ENCODE measurements around the gene ACACB.
A peak's percentile ranks its signal among the peaks of the same experiment; 100 is the strongest.

Gene ACACB

GRCh38 chr12:109093022-109093918, 23.1 kb upstream of the ACACB start, which contains the start of gene ALKBH2:
ALKBH2 (minus strand) TSS chr12:109093472; CDS start chr12:109092786, 686 bp downstream.
- H3K4me1 ChIP-seq (ENCODE audit: control insufficient read depth, insufficient read depth, low read length) = peaks cover 1% of the 10 kb centered on the region; the same call in 1 of the 2 replicates
- H3K27me3 ChIP-seq (ENCODE audit: control insufficient read depth, insufficient read depth, low read length) = no peaks in the 10 kb centered on the region
- WGBS (ENCODE audit: insufficient coverage, insufficient read length) = no CpG with 5 or more reads among the region's 45 CpGs

GRCh38 chr12:109097140-109097434, 19.3 kb upstream of the ACACB start:
- Histone ChIP-seq H3K36me3 (ENCODE audit: control insufficient read depth, insufficient read depth, low read length) (peaks cover 10% of the 10 kb centered on the region), H3K4me1 (ENCODE audit: control insufficient read depth, insufficient read depth, low read length) (peaks cover 1% of the 10 kb centered on the region; the same call in 1 of the 2 replicates), H3K4me3 (ENCODE audit: low read length) (peak overlapping the region; percentile 77; the same call in 1 of the 2 replicates), H3K27ac (ENCODE audit: low read length) (no peak overlapping the region), H3K27me3 (ENCODE audit: control insufficient read depth, insufficient read depth, low read length) (no peaks in the 10 kb centered on the region), H3K9me3 (ENCODE audit: control insufficient read depth, insufficient read depth, low read length) (no peaks in the 10 kb centered on the region)
- DNase-seq (ENCODE audit: low read depth, low spot score) = no peak
- no CpG with 5 or more reads among the region's 11 CpGs for WGBS (ENCODE audit: insufficient coverage, insufficient read length)

More at GRCh38 chr12:109093022-109093918, 23.1 kb upstream of the ACACB start, which contains the start of gene ALKBH2:
- Histone ChIP-seq H3K4me3 (ENCODE audit: low read length) (peak within 1 kb of the TSS; percentile 35; the same call in 1 of the 2 replicates), H3K27ac (ENCODE audit: low read length) (no peak within 1 kb of the TSS), H3K36me3 (ENCODE audit: control insufficient read depth, insufficient read depth, low read length) (no peaks in the 10 kb centered on the region; the same call in 1 of the 2 replicates), H3K9me3 (ENCODE audit: control insufficient read depth, insufficient read depth, low read length) (no peaks in the 10 kb centered on the region)
- peak; percentile 86 for DNase-seq (ENCODE audit: low read depth, low spot score)

- Histone ChIP-seq H3K4me1 (ENCODE audit: control insufficient read depth, insufficient read depth, low read length) (peaks cover 1% of the 10 kb centered on the region; the same call in 1 of the 2 replicates), H3K4me3 (ENCODE audit: low read length) (peak within 1 kb of the TSS; percentile 79), H3K9me3 (ENCODE audit: control insufficient read depth, insufficient read depth, low read length) (no peaks in the 10 kb centered on the region), H3K36me3 (ENCODE audit: control insufficient read depth, insufficient read depth, low read length) (peaks cover 10% of the 10 kb centered on the region), H3K27me3 (ENCODE audit: control insufficient read depth, insufficient read depth, low read length) (no peaks in the 10 kb centered on the region), H3K27ac (ENCODE audit: low read length) (no peak within 1 kb of the TSS)
- no CpG with 5 or more reads among the region's 71 CpGs for WGBS (ENCODE audit: insufficient coverage, insufficient read length)
- peak; percentile 89 for DNase-seq (ENCODE audit: low read depth, low spot score)
These were observed 18.8 kb upstream of the ACACB start, which contains the start of gene UNG for GRCh38 chr12:109097435-109098182. UNG (plus strand) TSS chr12:109097597; CDS start chr12:109097680, 83 bp downstream.

GRCh38 chr12:109098183-109098604, 18.2 kb upstream of the ACACB start:
- no peak for DNase-seq (ENCODE audit: low read depth, low spot score)
- no CpG with 5 or more reads among the region's 32 CpGs for WGBS (ENCODE audit: insufficient coverage, insufficient read length)
- H3K27ac ChIP-seq (ENCODE audit: low read length) = no peak overlapping the region

GRCh38 chr12:109098651-109099050, 17.7 kb upstream of the ACACB start:
- no peak for DNase-seq (ENCODE audit: low read depth, low spot score)
- H3K4me3 ChIP-seq (ENCODE audit: low read length) = peak overlapping the region; percentile 79; the same call in 1 of the 2 replicates
- H3K36me3 ChIP-seq (ENCODE audit: control insufficient read depth, insufficient read depth, low read length) = peaks cover 14% of the 10 kb centered on the region
- H3K4me1 ChIP-seq (ENCODE audit: control insufficient read depth, insufficient read depth, low read length) = peaks cover 1% of the 10 kb centered on the region; the same call in 1 of the 2 replicates
- no CpG with 5 or more reads among the region's 8 CpGs for WGBS (ENCODE audit: insufficient coverage, insufficient read length)
- H3K27me3 ChIP-seq (ENCODE audit: control insufficient read depth, insufficient read depth, low read length) = no peaks in the 10 kb centered on the region
- no peak overlapping the region for H3K27ac ChIP-seq (ENCODE audit: low read length)
- no peaks in the 10 kb centered on the region for H3K9me3 ChIP-seq (ENCODE audit: control insufficient read depth, insufficient read depth, low read length)

More at GRCh38 chr12:109098183-109098604, 18.2 kb upstream of the ACACB start:
- peaks cover 12% of the 10 kb centered on the region for H3K36me3 ChIP-seq (ENCODE audit: control insufficient read depth, insufficient read depth, low read length)
- H3K4me1 ChIP-seq (ENCODE audit: control insufficient read depth, insufficient read depth, low read length) = peaks cover 1% of the 10 kb centered on the region; the same call in 1 of the 2 replicates
- H3K27me3 ChIP-seq (ENCODE audit: control insufficient read depth, insufficient read depth, low read length) = no peaks in the 10 kb centered on the region
- peak overlapping the region; percentile 79 for H3K4me3 ChIP-seq (ENCODE audit: low read length)
- no peaks in the 10 kb centered on the region for H3K9me3 ChIP-seq (ENCODE audit: control insufficient read depth, insufficient read depth, low read length)

- Histone ChIP-seq H3K27ac (ENCODE audit: low read length) (no peak overlapping the region), H3K27me3 (ENCODE audit: control insufficient read depth, insufficient read depth, low read length) (no peaks in the 10 kb centered on the region), H3K36me3 (ENCODE audit: control insufficient read depth, insufficient read depth, low read length) (peaks cover 19% of the 10 kb centered on the region), H3K9me3 (ENCODE audit: control insufficient read depth, insufficient read depth, low read length) (no peaks in the 10 kb centered on the region), H3K4me1 (ENCODE audit: control insufficient read depth, insufficient read depth, low read length) (peaks cover 1% of the 10 kb centered on the region; the same call in 1 of the 2 replicates), H3K4me3 (ENCODE audit: low read length) (no peak overlapping the region)
- DNase-seq (ENCODE audit: low read depth, low spot score) = no peak
- no CpG with 5 or more reads among the region's 12 CpGs for WGBS (ENCODE audit: insufficient coverage, insufficient read length)
These were observed 16.9 kb upstream of the ACACB start for GRCh38 chr12:109099431-109100020.

GRCh38 chr12:109100741-109101140, 15.6 kb upstream of the ACACB start:
- no CpG with 5 or more reads among the region's 4 CpGs for WGBS (ENCODE audit: insufficient coverage, insufficient read length)
- Histone ChIP-seq H3K9me3 (ENCODE audit: control insufficient read depth, insufficient read depth, low read length) (no peaks in the 10 kb centered on the region), H3K4me1 (ENCODE audit: control insufficient read depth, insufficient read depth, low read length) (peaks cover 1% of the 10 kb centered on the region; the same call in 1 of the 2 replicates), H3K27me3 (ENCODE audit: control insufficient read depth, insufficient read depth, low read length) (no peaks in the 10 kb centered on the region), H3K36me3 (ENCODE audit: control insufficient read depth, insufficient read depth, low read length) (peaks cover 27% of the 10 kb centered on the region), H3K27ac (ENCODE audit: low read length) (no peak overlapping the region), H3K4me3 (ENCODE audit: low read length) (no peak overlapping the region)
- no peak for DNase-seq (ENCODE audit: low read depth, low spot score)

GRCh38 chr12:109102491-109102890, 13.9 kb upstream of the ACACB start:
- no CpG with 5 or more reads among the region's 3 CpGs for WGBS (ENCODE audit: insufficient coverage, insufficient read length)
- H3K36me3 ChIP-seq (ENCODE audit: control insufficient read depth, insufficient read depth, low read length) = peaks cover 36% of the 10 kb centered on the region
- no peak for DNase-seq (ENCODE audit: low read depth, low spot score)
- no peak overlapping the region for H3K27ac ChIP-seq (ENCODE audit: low read length)
- no peak overlapping the region for H3K4me3 ChIP-seq (ENCODE audit: low read length)
- no peaks in the 10 kb centered on the region for H3K4me1 ChIP-seq (ENCODE audit: control insufficient read depth, insufficient read depth, low read length)
- no peaks in the 10 kb centered on the region for H3K27me3 ChIP-seq (ENCODE audit: control insufficient read depth, insufficient read depth, low read length)
- H3K9me3 ChIP-seq (ENCODE audit: control insufficient read depth, insufficient read depth, low read length) = no peaks in the 10 kb centered on the region

GRCh38 chr12:109105176-109105575, 11.2 kb upstream of the ACACB start:
- no peak overlapping the region for H3K27ac ChIP-seq (ENCODE audit: low read length)
- H3K27me3 ChIP-seq (ENCODE audit: control insufficient read depth, insufficient read depth, low read length) = no peaks in the 10 kb centered on the region
- no peak overlapping the region for H3K4me3 ChIP-seq (ENCODE audit: low read length)
- H3K36me3 ChIP-seq (ENCODE audit: control insufficient read depth, insufficient read depth, low read length) = peaks cover 33% of the 10 kb centered on the region
- no CpG with 5 or more reads among the region's 5 CpGs for WGBS (ENCODE audit: insufficient coverage, insufficient read length)
- no peaks in the 10 kb centered on the region for H3K9me3 ChIP-seq (ENCODE audit: control insufficient read depth, insufficient read depth, low read length)
- H3K4me1 ChIP-seq (ENCODE audit: control insufficient read depth, insufficient read depth, low read length) = no peaks in the 10 kb centered on the region
- DNase-seq (ENCODE audit: low read depth, low spot score) = no peak

Data from iPS DF 6.9 (cell line).